T-helper 1 cell (primary cell): ENCODE results near the gene C17orf58.
"Not testable (repeated sequence)": the region's sequence is repeated elsewhere in the genome, so short reads cannot be mapped to it uniquely, and the experiment has no call there.

Experiments
- DNase-seq, 5 donors: peaks; one replicate each; pipeline ENCODE4 v3.0.0-alpha.2; 2012 to 2020

The C17orf58 gene

GRCh38 chr17:67999291-67999911 lies 3.1 kb upstream of the C17orf58 start:
- DNase-seq, result no peak

- no peak for DNase-seq
Observed at GRCh38 chr17:67998466-67998865, 2.2 kb upstream of the C17orf58 start.

- DNase-seq, result peak in 2 of 5 donors; percentile 5 to 14
Observed at GRCh38 chr17:67995570-67996263, 552 bp downstream of the C17orf58 start.

- peak in 1 of 5 donors; percentile 5 for DNase-seq
Observed at GRCh38 chr17:67994817-67995569, 1.3 kb downstream of the C17orf58 start.

- DNase-seq, result no peak
Observed at GRCh38 chr17:67993998-67994361, 2.3 kb downstream of the C17orf58 start.

- DNase-seq, result peak; percentile 44 to 76 (median 58)
Observed at GRCh38 chr17:67993153-67993997, 2.9 kb downstream of the C17orf58 start.

GRCh38 chr17:67992548-67993152 lies 3.6 kb downstream of the C17orf58 start:
- no peak for DNase-seq

GRCh38 chr17:67990909-67991308 lies 5.4 kb downstream of the C17orf58 start:
- no peak for DNase-seq

- DNase-seq, result no peak
Observed at GRCh38 chr17:67983383-67983688, 12.9 kb downstream of the C17orf58 start.

- no peak for DNase-seq
Observed at GRCh38 chr17:67982686-67983382, 13.4 kb downstream of the C17orf58 start.

- DNase-seq, result no peak
Observed at GRCh38 chr17:67982034-67982640, 14.1 kb downstream of the C17orf58 start.

GRCh38 chr17:67980883-67981282 lies 15.4 kb downstream of the C17orf58 start:
- DNase-seq, result not testable (repeated sequence)

GRCh38 chr17:67980456-67980855 lies 15.8 kb downstream of the C17orf58 start:
- DNase-seq, result no peak

GRCh38 chr17:67976306-67976705 lies 20.0 kb downstream of the C17orf58 start:
- not testable (repeated sequence) for DNase-seq

- DNase-seq, result no peak
Observed at GRCh38 chr17:67974598-67975066, 21.6 kb downstream of the C17orf58 start.

- no peak for DNase-seq
Observed at GRCh38 chr17:67974185-67974584, 22.1 kb downstream of the C17orf58 start.

GRCh38 chr17:67970783-67971182 lies 25.5 kb downstream of the C17orf58 start:
- no peak for DNase-seq

GRCh38 chr17:67963145-67963572 lies 33.1 kb downstream of the C17orf58 start:
- peak; percentile 37 to 76 (median 64) for DNase-seq

GRCh38 chr17:67962156-67962555 lies 34.1 kb downstream of the C17orf58 start:
- DNase-seq, result not testable (repeated sequence)

- DNase-seq, result not testable (repeated sequence)
Observed at GRCh38 chr17:67960276-67960675, 36.0 kb downstream of the C17orf58 start.

- no peak for DNase-seq
Observed at GRCh38 chr17:67959510-67959909, 36.8 kb downstream of the C17orf58 start.
